ENCODE measurements around the gene KCTD1. TPM values are rescaled to one million over a fixed set of nuclear protein-coding genes. Genes with fewer than 3 reads are reported as not detected.
A peak's percentile ranks its signal among the peaks of the same experiment; 100 is the strongest.

KCTD1 gene
- total RNA-seq, 1 donor from 2014 or later = 40.2 TPM

DNA sequence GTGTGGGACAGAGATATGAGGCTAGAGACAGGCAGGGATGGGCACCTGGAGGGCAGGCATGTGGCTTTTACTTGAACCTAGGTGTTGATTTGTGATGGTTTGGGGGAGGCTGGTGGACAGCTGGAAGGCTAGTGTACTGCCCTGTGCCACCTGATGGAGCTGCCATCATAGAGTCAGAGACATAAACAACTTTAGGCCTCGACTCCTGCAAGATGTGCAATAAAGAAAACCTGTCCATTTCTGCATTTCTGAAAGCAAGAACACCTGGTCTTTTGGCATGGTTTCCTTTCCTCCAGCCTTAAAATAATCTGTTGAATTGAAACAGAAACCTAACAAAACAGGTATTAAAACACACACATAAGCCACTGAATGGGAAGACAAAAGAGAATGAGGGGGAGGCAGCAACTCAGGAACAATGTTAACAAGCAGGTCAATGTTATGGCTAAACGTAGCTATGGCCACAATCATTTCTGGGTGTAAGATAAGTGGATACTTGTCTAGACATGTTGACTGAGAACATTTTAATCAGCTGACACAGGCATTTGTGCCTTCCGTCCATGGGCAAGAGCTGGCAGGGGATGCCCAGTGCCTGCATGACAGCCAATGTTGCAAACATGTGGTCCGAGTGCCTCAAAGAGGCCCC, 87.8 kb downstream of the KCTD1 start:
- DNase-seq (ENCODE audit: low read depth) = no peak
- TF ChIP-seq, protein P1, sequence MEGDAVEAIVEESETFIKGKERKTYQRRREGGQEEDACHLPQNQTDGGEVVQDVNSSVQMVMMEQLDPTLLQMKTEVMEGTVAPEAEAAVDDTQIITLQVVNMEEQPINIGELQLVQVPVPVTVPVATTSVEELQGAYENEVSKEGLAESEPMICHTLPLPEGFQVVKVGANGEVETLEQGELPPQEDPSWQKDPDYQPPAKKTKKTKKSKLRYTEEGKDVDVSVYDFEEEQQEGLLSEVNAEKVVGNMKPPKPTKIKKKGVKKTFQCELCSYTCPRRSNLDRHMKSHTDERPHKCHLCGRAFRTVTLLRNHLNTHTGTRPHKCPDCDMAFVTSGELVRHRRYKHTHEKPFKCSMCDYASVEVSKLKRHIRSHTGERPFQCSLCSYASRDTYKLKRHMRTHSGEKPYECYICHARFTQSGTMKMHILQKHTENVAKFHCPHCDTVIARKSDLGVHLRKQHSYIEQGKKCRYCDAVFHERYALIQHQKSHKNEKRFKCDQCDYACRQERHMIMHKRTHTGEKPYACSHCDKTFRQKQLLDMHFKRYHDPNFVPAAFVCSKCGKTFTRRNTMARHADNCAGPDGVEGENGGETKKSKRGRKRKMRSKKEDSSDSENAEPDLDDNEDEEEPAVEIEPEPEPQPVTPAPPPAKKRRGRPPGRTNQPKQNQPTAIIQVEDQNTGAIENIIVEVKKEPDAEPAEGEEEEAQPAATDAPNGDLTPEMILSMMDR (conservative IDR thresholded peaks at IDR 0.05; ENCODE audit: low read depth, low read length) = no peak
- H3K4me3 ChIP-seq (ENCODE audit: low read depth, low read length) = no peak overlapping the region

DNA sequence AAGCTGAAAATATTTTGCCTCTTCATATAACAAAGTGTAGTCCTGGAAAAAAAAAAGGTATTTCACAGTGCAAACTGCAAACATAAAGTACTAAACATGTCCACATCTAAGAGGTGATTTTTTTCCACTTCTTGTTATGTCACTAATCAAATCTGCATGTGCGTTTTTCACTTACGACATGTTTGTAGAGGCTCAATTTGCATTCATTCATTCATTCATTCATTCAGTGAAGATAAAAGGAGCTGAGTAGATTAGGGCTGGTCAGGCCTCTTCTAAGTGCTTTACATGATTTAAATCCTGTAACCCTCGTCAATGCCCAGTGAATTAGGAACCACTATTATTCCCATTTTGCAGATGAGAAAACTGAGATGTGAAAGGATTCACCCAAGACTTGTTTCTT, 88.5 kb downstream of the KCTD1 start:
- H3K4me3 ChIP-seq (ENCODE audit: low read depth, low read length) = no peak overlapping the region
- DNase-seq (ENCODE audit: low read depth) = no peak
- TF ChIP-seq, protein P1 (conservative IDR thresholded peaks at IDR 0.05; ENCODE audit: low read depth, low read length) = no peak

DNA sequence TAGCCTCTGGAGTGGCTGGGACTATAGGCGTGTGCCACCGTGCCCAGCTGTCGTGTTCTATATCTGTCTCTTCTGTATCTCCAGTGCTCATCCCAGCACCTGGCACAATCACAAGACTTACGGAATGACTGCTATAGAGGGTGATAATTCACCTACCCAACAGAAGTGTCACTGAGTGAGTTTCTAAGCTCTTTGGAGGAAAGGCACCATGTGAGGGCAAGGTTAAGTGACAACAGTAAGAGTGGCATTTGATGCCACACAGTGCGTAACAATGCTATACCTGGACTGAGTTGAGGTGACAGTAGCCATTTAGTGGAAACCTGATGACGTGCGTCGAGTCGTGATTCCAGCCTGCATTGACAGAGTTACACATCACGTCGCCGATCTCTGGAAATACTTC, 89.0 kb downstream of the KCTD1 start:
- TF ChIP-seq, protein P1 (conservative IDR thresholded peaks at IDR 0.05; ENCODE audit: low read depth, low read length) = no peak
- H3K4me3 ChIP-seq (ENCODE audit: low read depth, low read length) = no peak overlapping the region
- no peak for DNase-seq (ENCODE audit: low read depth)

DNA sequence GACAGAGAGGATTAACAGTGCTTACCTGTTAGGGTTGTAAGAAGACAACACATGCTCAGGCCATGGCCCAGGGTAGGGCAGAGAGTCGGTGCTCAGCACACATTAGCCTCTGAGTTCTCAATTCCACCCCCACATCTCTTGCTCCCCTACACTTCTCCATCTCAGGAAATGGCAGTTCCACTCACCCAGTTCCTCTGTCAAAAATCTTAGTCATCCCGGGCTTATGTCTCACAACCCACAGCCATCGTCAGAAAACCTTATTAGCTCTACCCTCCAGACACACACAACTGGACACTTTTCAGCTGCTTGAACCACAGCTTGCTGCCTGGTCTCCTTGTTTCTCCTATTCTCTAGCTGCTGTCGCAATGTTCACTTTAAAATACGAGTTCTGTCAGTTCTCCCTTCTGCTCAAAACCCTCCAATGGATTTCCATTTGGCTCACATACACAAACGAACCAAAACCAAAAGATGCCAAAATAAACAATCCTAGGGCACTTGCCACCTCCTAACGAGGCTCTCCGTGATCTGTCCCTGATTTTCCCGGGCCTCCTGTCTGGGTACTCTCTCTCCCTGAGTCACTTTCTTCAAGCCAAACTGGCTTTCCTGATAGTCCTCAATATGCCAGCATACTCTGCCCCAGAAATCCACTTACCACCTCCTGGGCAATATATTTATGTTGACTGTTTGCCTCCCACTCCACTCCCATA, 89.7 kb downstream of the KCTD1 start:
- TF ChIP-seq, protein P1 (conservative IDR thresholded peaks at IDR 0.05; ENCODE audit: low read depth, low read length) = no peak
- H3K4me3 ChIP-seq (ENCODE audit: low read depth, low read length) = no peak overlapping the region
- no peak for DNase-seq (ENCODE audit: low read depth)

DNA sequence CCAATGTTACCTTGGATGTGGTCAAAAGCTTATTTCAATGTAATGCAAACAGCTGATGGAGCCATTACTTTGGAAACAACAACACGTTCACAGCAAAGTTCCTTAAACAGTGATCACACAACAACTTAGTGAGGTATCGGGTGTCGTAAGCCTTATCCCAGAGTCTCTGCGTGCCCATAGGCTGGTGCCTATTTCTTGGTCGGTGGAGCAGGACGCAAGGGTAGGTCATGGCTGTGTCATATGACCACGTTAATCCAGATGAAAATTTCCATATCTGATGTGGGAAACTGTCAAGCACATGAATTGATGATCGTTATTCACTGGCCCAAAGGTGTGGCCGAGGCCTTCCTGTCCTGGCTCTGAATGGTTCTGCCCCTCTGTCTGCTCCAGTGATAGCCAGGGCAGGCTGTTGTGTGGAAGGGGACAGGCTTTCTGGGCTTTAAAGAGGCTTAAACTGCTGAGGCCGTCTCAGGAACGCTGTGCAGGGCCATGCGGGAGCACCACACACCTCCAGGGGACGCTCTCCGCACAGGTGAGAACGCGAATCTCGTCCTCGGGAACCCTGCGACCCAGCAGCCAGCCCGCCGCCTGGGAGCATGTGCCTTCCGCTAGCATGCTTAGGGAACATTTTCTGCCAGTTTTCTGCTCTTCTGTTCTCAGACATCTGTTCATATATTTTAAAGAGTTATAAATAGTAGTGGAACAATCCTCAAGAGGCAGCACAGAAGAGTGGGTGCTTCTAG, 90.6 kb downstream of the KCTD1 start:
- TF ChIP-seq, protein P1 (conservative IDR thresholded peaks at IDR 0.05; ENCODE audit: low read depth, low read length) = peak; percentile 7
- H3K4me3 ChIP-seq (ENCODE audit: low read depth, low read length) = no peak overlapping the region
- no peak for DNase-seq (ENCODE audit: low read depth)

DNA sequence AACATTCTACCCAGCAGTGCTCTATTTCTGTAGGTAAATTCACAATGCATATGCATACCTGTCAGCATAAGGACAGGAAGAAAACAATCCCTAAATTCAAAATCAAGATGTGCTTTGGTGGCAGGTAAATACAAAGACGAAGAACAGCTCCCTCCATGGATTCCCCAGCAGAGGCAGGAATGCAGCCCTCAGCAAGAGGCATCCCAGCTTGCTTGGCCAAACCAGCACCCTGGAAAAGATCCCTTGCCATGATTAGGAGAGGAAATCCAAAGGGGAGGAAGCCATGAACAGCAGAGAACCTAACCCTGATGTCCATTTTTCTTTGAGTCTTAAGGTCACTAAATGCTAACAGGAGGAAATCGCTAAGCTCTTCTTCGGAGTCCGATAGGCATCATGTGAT, 91.2 kb downstream of the KCTD1 start:
- no peak for DNase-seq (ENCODE audit: low read depth)
- TF ChIP-seq, protein P1 (conservative IDR thresholded peaks at IDR 0.05; ENCODE audit: low read depth, low read length) = no peak
- H3K4me3 ChIP-seq (ENCODE audit: low read depth, low read length) = no peak overlapping the region
